PFSK-1 (cell line): ENCODE data around the gene CHTOP.

Experiments
- POLR2AphosphoS5 ChIP-seq: IDR thresholded peaks from 2 replicates; pipeline ENCODE4 v1.6.1; 2012; ENCODE audit warnings: low read depth, mild to moderate bottlenecking, control low read depth, low read length, moderate library complexity
- TAF1 ChIP-seq: IDR thresholded peaks from 2 replicates; pipeline ENCODE4 v1.6.1; 2012; ENCODE audit warnings: low read length, control low read depth, borderline replicate concordance; ENCODE audit not compliant: insufficient read depth

DNA sequence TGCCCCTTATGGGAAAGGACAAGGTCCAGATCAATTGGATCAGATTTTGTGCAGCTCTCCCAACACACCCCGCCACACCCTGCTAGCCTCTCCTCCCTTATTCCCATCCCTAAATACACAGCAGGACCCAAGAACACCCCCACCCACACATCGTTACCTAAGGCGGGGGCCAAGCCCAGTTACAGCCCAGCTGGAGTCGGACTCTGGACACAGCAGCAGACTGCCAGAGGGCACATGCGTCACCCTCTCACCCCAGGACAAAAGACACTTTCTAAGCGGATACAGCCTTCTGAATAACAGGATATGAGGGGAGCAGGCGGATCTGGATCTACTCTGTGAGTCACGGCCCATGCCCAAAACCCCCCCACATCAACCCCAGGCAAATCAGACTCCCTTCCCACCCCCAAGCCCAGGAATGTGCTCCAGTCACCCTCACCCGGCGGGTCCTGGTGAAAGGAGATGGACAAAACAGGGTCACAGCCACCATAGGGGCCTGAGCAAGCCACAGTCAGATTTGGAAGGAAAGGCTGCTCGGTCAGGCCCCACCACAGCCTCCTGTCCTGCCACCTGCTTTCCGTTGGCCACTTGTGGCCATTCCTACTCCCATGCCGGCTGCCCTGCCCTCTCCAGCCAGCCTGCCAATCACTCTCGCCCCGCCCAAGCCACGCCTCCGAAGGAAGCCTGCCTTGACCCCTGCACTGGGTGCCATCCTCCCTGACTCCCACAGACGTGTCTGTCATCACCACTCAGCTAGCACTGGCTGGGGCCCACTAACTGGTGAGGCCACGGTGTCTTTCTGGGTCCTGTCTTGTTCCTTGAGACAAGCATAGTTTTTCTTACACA, 24.9 kb upstream of the CHTOP start:
- TF ChIP-seq POLR2AphosphoS5: peak; percentile 72
- no peak; the same call in 1 of the 2 replicates for TF ChIP-seq TAF1
